ENCODE data around the gene ADCK1.

DNA sequence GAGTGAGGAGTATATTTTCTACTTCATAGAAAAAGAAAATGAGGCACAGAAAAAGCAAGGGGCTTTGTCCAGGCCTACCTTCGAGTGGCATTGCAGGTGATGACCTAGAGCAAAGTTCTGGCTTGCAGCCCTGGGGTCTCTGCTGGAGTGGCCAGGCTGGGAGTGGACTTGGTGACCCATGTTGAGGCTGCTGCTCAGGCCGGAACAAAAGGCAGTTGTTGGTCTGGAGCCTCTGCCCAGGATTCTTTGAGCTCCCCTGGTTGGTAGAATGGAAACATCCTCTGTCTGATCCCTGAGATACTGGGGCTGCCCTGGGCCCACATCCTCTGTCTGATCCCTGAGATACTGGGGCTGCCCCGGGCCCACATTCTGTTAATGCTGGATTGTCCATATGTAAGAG is 86.1 kb downstream of the ADCK1 start:
- TF ChIP-seq ZNF335 (tag by site-specific recombination; conservative IDR thresholded peaks at IDR 0.05) (no peak), MZF1 (tag by site-specific recombination; IDR thresholded peaks at IDR 0.05; ENCODE audit: borderline replicate concordance) (no peak), ZFP41 (tag by site-specific recombination; IDR thresholded peaks at IDR 0.05; ENCODE audit: borderline replicate concordance) (no peak), SP3 (tag by site-specific recombination; IDR thresholded peaks at IDR 0.05) (no peak)
- TF ChIP-seq, protein P1, sequence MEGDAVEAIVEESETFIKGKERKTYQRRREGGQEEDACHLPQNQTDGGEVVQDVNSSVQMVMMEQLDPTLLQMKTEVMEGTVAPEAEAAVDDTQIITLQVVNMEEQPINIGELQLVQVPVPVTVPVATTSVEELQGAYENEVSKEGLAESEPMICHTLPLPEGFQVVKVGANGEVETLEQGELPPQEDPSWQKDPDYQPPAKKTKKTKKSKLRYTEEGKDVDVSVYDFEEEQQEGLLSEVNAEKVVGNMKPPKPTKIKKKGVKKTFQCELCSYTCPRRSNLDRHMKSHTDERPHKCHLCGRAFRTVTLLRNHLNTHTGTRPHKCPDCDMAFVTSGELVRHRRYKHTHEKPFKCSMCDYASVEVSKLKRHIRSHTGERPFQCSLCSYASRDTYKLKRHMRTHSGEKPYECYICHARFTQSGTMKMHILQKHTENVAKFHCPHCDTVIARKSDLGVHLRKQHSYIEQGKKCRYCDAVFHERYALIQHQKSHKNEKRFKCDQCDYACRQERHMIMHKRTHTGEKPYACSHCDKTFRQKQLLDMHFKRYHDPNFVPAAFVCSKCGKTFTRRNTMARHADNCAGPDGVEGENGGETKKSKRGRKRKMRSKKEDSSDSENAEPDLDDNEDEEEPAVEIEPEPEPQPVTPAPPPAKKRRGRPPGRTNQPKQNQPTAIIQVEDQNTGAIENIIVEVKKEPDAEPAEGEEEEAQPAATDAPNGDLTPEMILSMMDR (tag by site-specific recombination; IDR thresholded peaks at IDR 0.05): no peak

Data from HEK293 (cell line).